HepG2 (cell line): ENCODE results near the gene FCHO1. TPM values are rescaled to one million over a fixed set of nuclear protein-coding genes. Genes with fewer than 3 reads are reported as not detected.

Experiments used
- DMTF1 ChIP-seq: sonication (generic); formaldehyde crosslinking; IDR thresholded peaks from 2 replicates; pipeline ENCODE4 v1.4.0; 2020; ENCODE audit warnings: mild to moderate bottlenecking, missing genetic modification reagents
- RCOR2 ChIP-seq: IDR thresholded peaks from 2 replicates; pipeline ENCODE4 v1.6.1; 2016; ENCODE audit warnings: missing biosample characterization, missing genetic modification reagents
- TFDP1 ChIP-seq: IDR thresholded peaks from 2 replicates; pipeline ENCODE4 v1.6.1; 2016; ENCODE audit warnings: missing compliant biosample characterization, missing genetic modification reagents, borderline replicate concordance
- THAP11 ChIP-seq: IDR thresholded peaks from 2 replicates; pipeline ENCODE4 v1.6.1; 2016; ENCODE audit warnings: missing biosample characterization, missing genetic modification reagents
- ZNF687 ChIP-seq: sonication (generic); formaldehyde crosslinking; IDR thresholded peaks from 2 replicates; pipeline ENCODE4 v1.5.1; 2020; ENCODE audit warnings: mild to moderate bottlenecking, missing genetic modification reagents, moderate library complexity
- ZNF850 ChIP-seq: sonication (generic); formaldehyde crosslinking; conservative IDR thresholded peaks from 2 replicates; pipeline ENCODE4 v1.9.0; 2021; ENCODE audit warnings: mild to moderate bottlenecking, missing genetic modification reagents
- polyA plus RNA-seq, 8 experiments: library from polyadenylated mRNA; depleted of rRNA in 3 of 8; stranded (reverse) in 7 of 8; unstranded in 1 of 8; fragments of >200 nt; fragmentation: Illumina TruSeq in 4 of 8; extraction: Trizol in 4 of 8; gene quantifications; 2 replicates each; pipeline versions ENCODE4 v1.2.1 to v1.2.3, GENCODE V29; 2011 to 2016; ENCODE audit warnings: low read depth in 4 of 8, missing spikeins in 1 of 8, mixed read lengths in 1 of 8; ENCODE audit not compliant: insufficient read depth in 1 of 8
- total RNA-seq, 5 experiments: library from RNA; depleted of rRNA; stranded (reverse); fragments of >200 nt; fragmentation: Illumina TruSeq; extraction: Trizol; gene quantifications; 2 replicates each; pipeline ENCODE4 v1.2.3, GENCODE V29; 2016; ENCODE audit warnings: low read depth in 1 of 5

FCHO1 gene
- total and polyA plus RNA-seq, 2 of the 13 experiments (the other 11 are each of a cell fraction or from before 2014, with no cell fraction given): 1.3 to 3.1 TPM

GRCh38 chr19:17778251-17778967, 27.1 kb downstream of the FCHO1 start (continued):
- TF ChIP-seq ZNF687 (peak; percentile 49; the same call in 1 of the 2 replicates), RCOR2 (no peak), TFDP1 (CRISPR knock-in tag) (no peak), ZNF850 (CRISPR knock-in tag) (no peak), DMTF1 (CRISPR knock-in tag) (no peak), THAP11 (CRISPR knock-in tag) (no peak)
- TF ChIP-seq, all 625 proteins: peak for 5
